ENCODE data around the gene NTNG1.

The NTNG1 gene

GRCh38 chr1:107251839-107252238 lies 111.0 kb downstream of the NTNG1 start:
- H3K79me2 ChIP-seq (ENCODE audit: insufficient read depth, low read depth), result no peaks in the 10 kb centered on the region
- no peak overlapping the region for H3K27ac ChIP-seq
- no peak overlapping the region for H3K4me3 ChIP-seq (IDR thresholded peaks at IDR 0.05; ENCODE audit: insufficient read depth, low read depth, low read length)
- H2AFZ ChIP-seq (ENCODE audit: low read depth), result no peak overlapping the region
- H3K4me1 ChIP-seq (ENCODE audit: low read depth, poor library complexity, severe bottlenecking), result peaks cover 25% of the 10 kb centered on the region
- no peaks in the 10 kb centered on the region for H3K36me3 ChIP-seq (ENCODE audit: insufficient read depth)
- H3K4me2 ChIP-seq, result no peak overlapping the region
- no peaks in the 10 kb centered on the region for H3K27me3 ChIP-seq (ENCODE audit: insufficient read depth, low read depth)
- H3K9ac ChIP-seq, result no peak overlapping the region
- TF ChIP-seq, protein P1, sequence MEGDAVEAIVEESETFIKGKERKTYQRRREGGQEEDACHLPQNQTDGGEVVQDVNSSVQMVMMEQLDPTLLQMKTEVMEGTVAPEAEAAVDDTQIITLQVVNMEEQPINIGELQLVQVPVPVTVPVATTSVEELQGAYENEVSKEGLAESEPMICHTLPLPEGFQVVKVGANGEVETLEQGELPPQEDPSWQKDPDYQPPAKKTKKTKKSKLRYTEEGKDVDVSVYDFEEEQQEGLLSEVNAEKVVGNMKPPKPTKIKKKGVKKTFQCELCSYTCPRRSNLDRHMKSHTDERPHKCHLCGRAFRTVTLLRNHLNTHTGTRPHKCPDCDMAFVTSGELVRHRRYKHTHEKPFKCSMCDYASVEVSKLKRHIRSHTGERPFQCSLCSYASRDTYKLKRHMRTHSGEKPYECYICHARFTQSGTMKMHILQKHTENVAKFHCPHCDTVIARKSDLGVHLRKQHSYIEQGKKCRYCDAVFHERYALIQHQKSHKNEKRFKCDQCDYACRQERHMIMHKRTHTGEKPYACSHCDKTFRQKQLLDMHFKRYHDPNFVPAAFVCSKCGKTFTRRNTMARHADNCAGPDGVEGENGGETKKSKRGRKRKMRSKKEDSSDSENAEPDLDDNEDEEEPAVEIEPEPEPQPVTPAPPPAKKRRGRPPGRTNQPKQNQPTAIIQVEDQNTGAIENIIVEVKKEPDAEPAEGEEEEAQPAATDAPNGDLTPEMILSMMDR (conservative IDR thresholded peaks at IDR 0.05; ENCODE audit: low read depth, low read length), result no peak
- H4K20me1 ChIP-seq (ENCODE audit: insufficient read depth), result no peaks in the 10 kb centered on the region

GRCh38 chr1:107252271-107252670 lies 111.4 kb downstream of the NTNG1 start:
- Histone ChIP-seq H3K4me1 (ENCODE audit: low read depth, poor library complexity, severe bottlenecking) (peaks cover 25% of the 10 kb centered on the region), H3K36me3 (ENCODE audit: insufficient read depth) (no peaks in the 10 kb centered on the region), H3K27me3 (ENCODE audit: insufficient read depth, low read depth) (no peaks in the 10 kb centered on the region), H3K4me2 (no peak overlapping the region), H3K9ac (no peak overlapping the region), H3K4me3 (IDR thresholded peaks at IDR 0.05; ENCODE audit: insufficient read depth, low read depth, low read length) (no peak overlapping the region), H2AFZ (ENCODE audit: low read depth) (no peak overlapping the region), H3K79me2 (ENCODE audit: insufficient read depth, low read depth) (no peaks in the 10 kb centered on the region), H3K27ac (no peak overlapping the region), H4K20me1 (ENCODE audit: insufficient read depth) (no peaks in the 10 kb centered on the region)
- TF ChIP-seq, protein P1 (conservative IDR thresholded peaks at IDR 0.05; ENCODE audit: low read depth, low read length), result no peak

- TF ChIP-seq, protein P1 (conservative IDR thresholded peaks at IDR 0.05; ENCODE audit: low read depth, low read length), result no peak
- H3K4me1 ChIP-seq (ENCODE audit: low read depth, poor library complexity, severe bottlenecking), result peaks cover 22% of the 10 kb centered on the region
- H3K27me3 ChIP-seq (ENCODE audit: insufficient read depth, low read depth), result no peaks in the 10 kb centered on the region
- no peaks in the 10 kb centered on the region for H4K20me1 ChIP-seq (ENCODE audit: insufficient read depth)
- H3K4me2 ChIP-seq, result no peak overlapping the region
- H3K9ac ChIP-seq, result no peak overlapping the region
- H3K36me3 ChIP-seq (ENCODE audit: insufficient read depth), result no peaks in the 10 kb centered on the region
- no peaks in the 10 kb centered on the region for H3K79me2 ChIP-seq (ENCODE audit: insufficient read depth, low read depth)
- H2AFZ ChIP-seq (ENCODE audit: low read depth), result no peak overlapping the region
- H3K4me3 ChIP-seq (IDR thresholded peaks at IDR 0.05; ENCODE audit: insufficient read depth, low read depth, low read length), result no peak overlapping the region
- no peak overlapping the region for H3K27ac ChIP-seq
These were observed 113.5 kb downstream of the NTNG1 start for GRCh38 chr1:107254306-107254705.

DNA sequence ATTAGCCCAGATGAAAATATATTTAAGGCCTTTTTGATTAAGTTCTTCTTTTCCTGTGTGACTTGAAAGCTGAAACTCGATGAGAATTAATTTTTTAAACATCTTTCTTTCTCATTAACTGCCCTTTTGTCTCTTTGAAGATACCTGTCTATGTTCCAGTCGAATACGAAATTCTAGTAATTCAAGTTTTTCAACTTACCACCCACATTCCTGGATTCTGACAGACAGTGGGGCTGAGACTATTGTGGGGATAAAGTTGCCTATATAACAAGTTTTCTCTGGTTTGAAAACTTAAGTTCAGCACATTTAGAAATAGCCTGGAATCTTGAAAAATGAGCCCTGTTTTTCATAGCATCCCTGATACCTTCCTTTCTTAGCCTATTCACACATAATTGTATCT lies 114.6 kb downstream of the NTNG1 start:
- Histone ChIP-seq H3K27ac (no peak overlapping the region), H3K27me3 (ENCODE audit: insufficient read depth, low read depth) (no peaks in the 10 kb centered on the region), H2AFZ (ENCODE audit: low read depth) (no peak overlapping the region), H3K36me3 (ENCODE audit: insufficient read depth) (no peaks in the 10 kb centered on the region), H3K4me3 (IDR thresholded peaks at IDR 0.05; ENCODE audit: insufficient read depth, low read depth, low read length) (no peak overlapping the region), H3K4me2 (no peak overlapping the region), H3K4me1 (ENCODE audit: low read depth, poor library complexity, severe bottlenecking) (peaks cover 12% of the 10 kb centered on the region), H3K9ac (no peak overlapping the region), H3K79me2 (ENCODE audit: insufficient read depth, low read depth) (no peaks in the 10 kb centered on the region), H4K20me1 (ENCODE audit: insufficient read depth) (no peaks in the 10 kb centered on the region)
- TF ChIP-seq, protein P1 (conservative IDR thresholded peaks at IDR 0.05; ENCODE audit: low read depth, low read length), result no peak
